ENCODE measurements around the gene KCNIP1. TPM values are rescaled to one million over a fixed set of nuclear protein-coding genes. Genes with fewer than 3 reads are reported as not detected.

The KCNIP1 gene
- polyA plus RNA-seq, 2 of the 4 experiments (the other 2 are of a cell fraction), result not detected

GRCh38 chr5:170738840-170739239, 235.0 kb downstream of the KCNIP1 start:
- ChIA-PET POLR2A (interaction anchor here (0.7 kb wide), 1 partner anchor 30 kb away, joined by 5 read pairs; no protein-coding TSS in a partner anchor), CTCF (no interaction called here)
- ATAC-seq (no peak), FAIRE-seq (no peak), DNase-seq (ENCODE audit: low read depth in 1 of 2, low spot score in 1 of 2) (no peak)
- H3K4me3 ChIP-seq, result no peak overlapping the region
- WGBS (ENCODE audit: missing lambda C conversion rate), result 39% methylated on average over 3 of the region's 3 CpGs
- TF ChIP-seq SREBF2 (IDR thresholded peaks at IDR 0.05), result no peak
- TF ChIP-seq ELK1 (IDR thresholded peaks at IDR 0.05; ENCODE audit: low read depth, low read length), result no peak
- TF ChIP-seq EHF (CRISPR knock-in tag; IDR thresholded peaks at IDR 0.05), result no peak
- TF ChIP-seq TFCP2L1 (CRISPR knock-in tag; IDR thresholded peaks at IDR 0.05), result no peak
- H3K4me1 ChIP-seq, result peaks cover under 1% of the 10 kb centered on the region; the same call in 2 of the 3 replicates
- H3K27ac ChIP-seq, result no peak overlapping the region
- no peak overlapping the region for H3K4me2 ChIP-seq
- peaks cover 13% of the 10 kb centered on the region; the same call in 1 of the 3 replicates for H3K9me3 ChIP-seq

- no peak for FAIRE-seq
- no peak overlapping the region for H3K27ac ChIP-seq
- DNase-seq (ENCODE audit: low read depth in 1 of 2, low spot score in 1 of 2), result no peak
- H3K4me2 ChIP-seq, result no peak overlapping the region
- H3K9me3 ChIP-seq, result peaks cover 13% of the 10 kb centered on the region; the same call in 1 of the 3 replicates
- ChIA-PET POLR2A (no interaction called here), CTCF (no interaction called here)
- 45% methylated on average over 4 of the region's 4 CpGs for WGBS (ENCODE audit: missing lambda C conversion rate)
- no peak overlapping the region for H3K4me3 ChIP-seq
- no peak for TF ChIP-seq BHLHE40 (IDR thresholded peaks at IDR 0.05; ENCODE audit: low read depth, low read length)
- TF ChIP-seq CHD2 (IDR thresholded peaks at IDR 0.05; ENCODE audit: low read length, partially characterized antibody), result no peak
- no peak for TF ChIP-seq MAZ (IDR thresholded peaks at IDR 0.05; ENCODE audit: borderline replicate concordance, low read depth, low read length)
- TF ChIP-seq TP53 (CRISPR knock-in tag; IDR thresholded peaks at IDR 0.05), result no peak
- no peak for TF ChIP-seq KDM5A (IDR thresholded peaks at IDR 0.05)
- TF ChIP-seq RFX5 (IDR thresholded peaks at IDR 0.05), result no peak
- TF ChIP-seq EHF (CRISPR knock-in tag; IDR thresholded peaks at IDR 0.05), result no peak
- TF ChIP-seq PHF8 (IDR thresholded peaks at IDR 0.05; ENCODE audit: borderline replicate concordance, low read depth), result no peak
- no peak for TF ChIP-seq HES2 (IDR thresholded peaks at IDR 0.05)
- peaks cover 6% of the 10 kb centered on the region for H3K4me1 ChIP-seq
- no peak for ATAC-seq
Observed at GRCh38 chr5:170739446-170739845, 235.6 kb downstream of the KCNIP1 start.

- no peak overlapping the region for H3K27ac ChIP-seq
- no peak for FAIRE-seq
- no peak overlapping the region for H3K4me2 ChIP-seq
- ChIA-PET CTCF (interaction anchor here (0.6 to 2.2 kb wide), 6 partner anchors 8 to 107 kb away, joined by 3 to 7 read pairs (median 5); no protein-coding TSS in a partner anchor), POLR2A (no interaction called here)
- ATAC-seq, result no peak
- H3K9me3 ChIP-seq, result peaks cover 4% of the 10 kb centered on the region; the same call in 1 of the 3 replicates
- TF ChIP-seq NFE2L2 (conservative IDR thresholded peaks at IDR 0.05; ENCODE audit: low read length) (no peak), NPAS2 (CRISPR knock-in tag; IDR thresholded peaks at IDR 0.05; ENCODE audit: borderline replicate concordance) (no peak), PHF8 (IDR thresholded peaks at IDR 0.05; ENCODE audit: borderline replicate concordance, low read depth) (no peak), SREBF2 (IDR thresholded peaks at IDR 0.05) (no peak), NR3C1 (IDR thresholded peaks at IDR 0.05) (no peak), REST (IDR thresholded peaks at IDR 0.05) (no peak), POLR2A (IDR thresholded peaks at IDR 0.05; ENCODE audit: low read length) (no peak), RAD21 (conservative IDR thresholded peaks at IDR 0.05 in 1 of 2, IDR thresholded peaks at IDR 0.05 in 1 of 2) (no peak), USF2 (IDR thresholded peaks at IDR 0.05) (no peak), CHD2 (IDR thresholded peaks at IDR 0.05; ENCODE audit: low read length, partially characterized antibody) (no peak)
- no peak for DNase-seq (ENCODE audit: low read depth in 1 of 2, low spot score in 1 of 2)
- peaks cover 13% of the 10 kb centered on the region for H3K4me1 ChIP-seq
- H3K4me3 ChIP-seq, result no peak overlapping the region
- 56% methylated on average over 3 of the region's 3 CpGs for WGBS (ENCODE audit: missing lambda C conversion rate)
Observed at GRCh38 chr5:170740551-170741205, 236.9 kb downstream of the KCNIP1 start.
